ENCODE data around the gene CAMK2G. TPM values are rescaled to one million over a fixed set of nuclear protein-coding genes. Genes with fewer than 3 reads are reported as not detected.

Gene CAMK2G
- total and polyA plus RNA-seq, 2 experiments from 2014 or later = 30.6 to 34.1 TPM

- DNase-seq (ENCODE audit: low spot score) (no peak), ATAC-seq (no peak)
- Histone ChIP-seq H4K20me1 (replicated peaks; ENCODE audit: insufficient read depth) (no peaks in the 10 kb centered on the region), H3K27me3 (ENCODE audit: insufficient read depth) (no peaks in the 10 kb centered on the region), H3K4me1 (ENCODE audit: insufficient read depth) (peaks cover 5% of the 10 kb centered on the region; the same call in 1 of the 2 replicates), H3K36me3 (ENCODE audit: insufficient read depth) (no peaks in the 10 kb centered on the region), H2AFZ (no peak overlapping the region), H3K79me2 (replicated peaks; ENCODE audit: insufficient read depth) (no peaks in the 10 kb centered on the region), H3K4me2 (no peak overlapping the region), H3K4me3 (no peak overlapping the region), H3F3A (replicated peaks; ENCODE audit: low read depth) (no peaks in the 10 kb centered on the region), H3K27ac (ENCODE audit: low read depth) (no peak overlapping the region), H3K9me2 (ENCODE audit: insufficient read depth) (no peaks in the 10 kb centered on the region)
- TF ChIP-seq ZNF331 (CRISPR knock-in tag; IDR thresholded peaks at IDR 0.05; ENCODE audit: low read depth) (no peak), ZNF462 (CRISPR knock-in tag; IDR thresholded peaks at IDR 0.05) (no peak), NANOG (IDR thresholded peaks at IDR 0.05; ENCODE audit: borderline replicate concordance) (no peak), CTCF (conservative IDR thresholded peaks at IDR 0.05; ENCODE audit: low read depth in 2 of 2) (no peak), POLR2AphosphoS5 (IDR thresholded peaks at IDR 0.05; ENCODE audit: low read depth) (no peak), JUNB (IDR thresholded peaks at IDR 0.05; ENCODE audit: unreplicated experiment) (no peak), REST (IDR thresholded peaks at IDR 0.05; ENCODE audit: unreplicated experiment) (no peak), ZNF114 (CRISPR knock-in tag; IDR thresholded peaks at IDR 0.05) (no peak), EZH2phosphoT487 (IDR thresholded peaks at IDR 0.05; ENCODE audit: unreplicated experiment) (no peak), ETS1 (IDR thresholded peaks at IDR 0.05) (no peak), CREB1 (CRISPR knock-in tag; IDR thresholded peaks at IDR 0.05; ENCODE audit: low read depth) (no peak), EZH2 (IDR thresholded peaks at IDR 0.05; ENCODE audit: low read depth, unreplicated experiment) (no peak)
- Mint-ChIP-seq H3K36me3 (ENCODE audit: low read depth) (no peaks in the 10 kb centered on the region), H3K27me3 (ENCODE audit: insufficient read depth, low read depth, poor library complexity) (peaks cover 6% of the 10 kb centered on the region), H3K9me3 (no peaks in the 10 kb centered on the region), H3K4me1 (no peaks in the 10 kb centered on the region; the same call in none of the 3 replicates), H3K4me3 (no peak overlapping the region), H3K27ac (no peak overlapping the region)
Measured at GRCh38 chr10:73893426-73893825, 19.1 kb upstream of the CAMK2G start.

Data from GM23338 (cell line).